Fibroblast of lung (primary cell): ENCODE results near the gene SDK1.

ENCODE experiments used
- EZH2 ChIP-seq: IDR thresholded peaks from 2 replicates; pipeline ENCODE4 v1.5.1; 2012; ENCODE audit warnings: low read length, control low read depth, mild to moderate bottlenecking; ENCODE audit errors: missing control alignments
- TF ChIP-seq, protein P1 (sequence below), 2 donors: IDR thresholded peaks in 1 of 2; conservative IDR thresholded peaks in 1 of 2; 1 replicate in 1 of 2; 2 replicates in 1 of 2; pipeline ENCODE4 v1.5.1; 2011 to 2012; ENCODE audit warnings: low read length in 2 of 2, control low read depth in 1 of 2, inconsistent platforms in 1 of 2, low read depth in 1 of 2, mild to moderate bottlenecking in 1 of 2

DNA sequence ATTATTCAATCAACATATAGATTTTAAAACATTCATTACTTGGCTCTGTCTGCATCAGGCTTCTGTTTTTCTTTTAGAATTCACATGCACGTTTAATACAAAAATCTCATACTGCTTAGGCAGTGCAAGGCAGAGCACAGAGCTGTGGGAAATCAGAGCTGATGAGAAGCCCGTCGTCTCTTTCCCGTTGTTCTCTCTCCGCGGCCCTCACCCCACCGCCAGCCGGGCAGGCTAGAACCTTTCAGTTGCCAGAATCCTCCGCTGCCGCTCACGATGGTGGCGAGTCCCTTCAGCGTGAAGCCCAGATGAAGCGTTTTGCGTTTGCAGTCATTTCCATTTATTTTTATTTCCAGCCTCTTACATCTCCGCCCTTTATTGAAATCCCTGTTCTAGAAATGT is 648.2 kb downstream of the SDK1 start:
- TF ChIP-seq, protein P1, sequence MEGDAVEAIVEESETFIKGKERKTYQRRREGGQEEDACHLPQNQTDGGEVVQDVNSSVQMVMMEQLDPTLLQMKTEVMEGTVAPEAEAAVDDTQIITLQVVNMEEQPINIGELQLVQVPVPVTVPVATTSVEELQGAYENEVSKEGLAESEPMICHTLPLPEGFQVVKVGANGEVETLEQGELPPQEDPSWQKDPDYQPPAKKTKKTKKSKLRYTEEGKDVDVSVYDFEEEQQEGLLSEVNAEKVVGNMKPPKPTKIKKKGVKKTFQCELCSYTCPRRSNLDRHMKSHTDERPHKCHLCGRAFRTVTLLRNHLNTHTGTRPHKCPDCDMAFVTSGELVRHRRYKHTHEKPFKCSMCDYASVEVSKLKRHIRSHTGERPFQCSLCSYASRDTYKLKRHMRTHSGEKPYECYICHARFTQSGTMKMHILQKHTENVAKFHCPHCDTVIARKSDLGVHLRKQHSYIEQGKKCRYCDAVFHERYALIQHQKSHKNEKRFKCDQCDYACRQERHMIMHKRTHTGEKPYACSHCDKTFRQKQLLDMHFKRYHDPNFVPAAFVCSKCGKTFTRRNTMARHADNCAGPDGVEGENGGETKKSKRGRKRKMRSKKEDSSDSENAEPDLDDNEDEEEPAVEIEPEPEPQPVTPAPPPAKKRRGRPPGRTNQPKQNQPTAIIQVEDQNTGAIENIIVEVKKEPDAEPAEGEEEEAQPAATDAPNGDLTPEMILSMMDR (conservative IDR thresholded peaks at IDR 0.05 in 1 of 2, IDR thresholded peaks at IDR 0.05 in 1 of 2; ENCODE audit: low read depth in 1 of 2, low read length in 2 of 2) = no peak
- TF ChIP-seq EZH2 = no peak
